ENCODE data around the gene SIRT4. TPM values are rescaled to one million over a fixed set of nuclear protein-coding genes. Genes with fewer than 3 reads are reported as not detected.
A peak's percentile ranks its signal among the peaks of the same experiment; 100 is the strongest.

The SIRT4 gene
- total and polyA plus RNA-seq, 11 donors, result 3.0 to 10.6 (median 4.7) TPM

DNA sequence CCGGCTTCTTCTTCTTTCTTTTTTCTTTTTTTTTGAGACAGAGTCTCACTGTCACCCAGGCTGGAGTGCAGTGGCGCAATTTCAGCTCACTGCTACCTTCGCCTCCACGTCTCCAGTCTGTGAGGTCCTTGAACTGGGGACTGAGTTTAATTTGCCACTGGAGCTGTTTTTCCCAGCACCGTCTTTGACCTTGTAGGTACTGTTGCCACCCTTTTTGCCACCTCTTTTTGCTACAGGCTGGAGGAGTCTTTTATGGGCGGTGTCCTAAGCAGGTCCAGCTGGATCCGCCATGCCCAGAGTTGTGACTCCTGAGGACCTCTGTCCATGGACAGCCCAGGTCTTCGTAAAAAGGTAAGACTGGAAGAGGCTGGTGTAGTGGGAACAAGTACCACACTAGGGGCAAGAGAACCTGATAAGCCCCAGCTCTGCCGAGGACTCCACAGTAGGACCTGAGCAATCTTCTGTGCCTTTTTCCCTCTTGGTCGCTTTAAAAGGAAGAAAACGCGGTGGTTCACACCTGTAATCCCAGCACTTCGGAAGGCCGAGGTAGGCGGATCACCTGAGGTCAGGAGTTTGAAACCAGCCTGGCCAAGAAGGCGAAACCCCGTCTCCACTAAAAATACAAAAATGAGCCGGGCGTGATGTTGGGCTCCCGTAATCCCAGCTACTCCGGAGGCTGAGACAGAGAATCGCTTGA lies 11.4 kb upstream of the SIRT4 start:
- TF ChIP-seq, protein P1, sequence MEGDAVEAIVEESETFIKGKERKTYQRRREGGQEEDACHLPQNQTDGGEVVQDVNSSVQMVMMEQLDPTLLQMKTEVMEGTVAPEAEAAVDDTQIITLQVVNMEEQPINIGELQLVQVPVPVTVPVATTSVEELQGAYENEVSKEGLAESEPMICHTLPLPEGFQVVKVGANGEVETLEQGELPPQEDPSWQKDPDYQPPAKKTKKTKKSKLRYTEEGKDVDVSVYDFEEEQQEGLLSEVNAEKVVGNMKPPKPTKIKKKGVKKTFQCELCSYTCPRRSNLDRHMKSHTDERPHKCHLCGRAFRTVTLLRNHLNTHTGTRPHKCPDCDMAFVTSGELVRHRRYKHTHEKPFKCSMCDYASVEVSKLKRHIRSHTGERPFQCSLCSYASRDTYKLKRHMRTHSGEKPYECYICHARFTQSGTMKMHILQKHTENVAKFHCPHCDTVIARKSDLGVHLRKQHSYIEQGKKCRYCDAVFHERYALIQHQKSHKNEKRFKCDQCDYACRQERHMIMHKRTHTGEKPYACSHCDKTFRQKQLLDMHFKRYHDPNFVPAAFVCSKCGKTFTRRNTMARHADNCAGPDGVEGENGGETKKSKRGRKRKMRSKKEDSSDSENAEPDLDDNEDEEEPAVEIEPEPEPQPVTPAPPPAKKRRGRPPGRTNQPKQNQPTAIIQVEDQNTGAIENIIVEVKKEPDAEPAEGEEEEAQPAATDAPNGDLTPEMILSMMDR (IDR thresholded peaks at IDR 0.05), result no peak
- no peak for TF ChIP-seq POLR2A (IDR thresholded peaks at IDR 0.05)
- H3K9me3 ChIP-seq, result no peaks in the 10 kb centered on the region
- intact Hi-C loops (cut with DNase I), result no loop called here
- H3K36me3 ChIP-seq, result no peaks in the 10 kb centered on the region
- no peak for DNase-seq
- peak overlapping the region in 10 of 12 donors; percentile 17 to 76 (median 58) for H3K4me3 ChIP-seq
- peak in 2 of 4 donors; percentile 2 to 4 for ATAC-seq
- no peaks in the 10 kb centered on the region for H3K27me3 ChIP-seq
- WGBS, 4 donors, result 25 to 28% (median 26%) methylated on average over 22 of the region's 22 CpGs
- H3K4me1 ChIP-seq, result peaks cover 0 to 27% (median 10%) of the 10 kb centered on the region in 12 donors
- H3K27ac ChIP-seq, result peak overlapping the region; percentile 95 to 100 (median 98)

DNA sequence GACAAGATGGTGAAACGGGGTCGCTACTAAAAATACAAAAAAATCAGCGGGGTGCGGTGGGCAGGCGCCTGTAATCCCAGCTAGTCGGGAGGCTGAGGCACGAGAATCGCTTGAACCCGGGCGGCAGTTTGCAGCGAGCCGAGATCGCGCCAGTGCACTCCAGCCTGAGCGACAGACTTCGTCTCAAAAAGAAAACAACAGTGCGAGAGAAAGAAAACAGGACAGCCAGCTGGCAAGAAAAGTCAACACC lies 9.8 kb upstream of the SIRT4 start:
- DNase-seq (no peak), ATAC-seq (peak in 2 of 4 donors; percentile 1)
- TF ChIP-seq, protein P1 (IDR thresholded peaks at IDR 0.05), result no peak
- no peak for TF ChIP-seq POLR2A (IDR thresholded peaks at IDR 0.05)
- Histone ChIP-seq H3K36me3 (no peaks in the 10 kb centered on the region), H3K27ac (peak overlapping the region; percentile 95 to 100 (median 98)), H3K9me3 (no peaks in the 10 kb centered on the region), H3K4me3 (peak overlapping the region; percentile 45 to 76 (median 62)), H3K4me1 (peaks cover 0 to 27% (median 10%) of the 10 kb centered on the region in 12 donors), H3K27me3 (no peaks in the 10 kb centered on the region)
- WGBS, 4 donors, result 0 to 1% (median 0%) methylated on average over 17 of the region's 17 CpGs
- intact Hi-C loops (cut with DNase I), result loop anchor here in 1 of 10 donors (2.0 kb wide), 1 partner anchor 64 kb away; no protein-coding TSS in a partner anchor

DNA sequence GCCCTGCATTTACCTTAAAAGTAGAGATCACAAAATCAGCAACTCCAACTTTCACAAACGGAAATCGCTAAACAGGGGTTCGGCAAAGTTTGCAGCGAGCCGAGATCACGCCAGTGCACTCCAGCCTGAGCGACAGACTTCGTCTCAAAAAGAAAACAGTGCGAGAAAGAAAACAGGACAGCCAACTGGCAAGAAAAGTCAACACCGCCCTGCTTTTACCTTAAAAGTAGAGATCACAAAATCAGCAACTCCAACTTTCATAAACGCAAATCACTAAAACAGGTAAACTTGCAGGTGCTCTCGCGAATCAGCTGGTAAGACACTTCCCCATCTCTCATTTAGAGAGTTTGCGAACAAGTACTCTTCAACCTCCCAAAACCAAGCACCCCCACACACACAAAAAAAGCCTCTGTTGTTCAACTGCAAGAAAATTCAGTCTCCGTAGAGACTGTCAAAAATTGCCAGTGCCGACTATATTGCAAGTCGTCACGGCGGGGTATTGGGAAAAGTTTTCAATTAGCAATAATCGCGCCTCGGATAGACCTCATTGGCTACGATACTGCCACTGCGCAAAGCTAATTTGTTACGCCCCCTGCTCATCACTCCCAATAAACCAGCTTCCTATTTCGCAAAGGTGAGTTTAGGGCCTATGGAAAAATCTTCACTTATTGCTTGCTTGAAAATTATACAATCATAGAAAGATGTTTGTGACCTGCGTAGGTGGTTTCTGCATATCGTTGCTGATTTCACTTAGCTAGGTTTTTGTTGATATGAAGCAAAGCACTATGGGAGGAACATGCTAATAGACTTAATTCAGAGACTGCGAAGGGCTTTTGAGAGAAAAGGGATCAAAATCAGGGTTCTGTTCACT lies 9.2 kb upstream of the SIRT4 start, which contains the start of gene RNU4-1:
TSS of gene RNU4-1 (minus strand) at position 577 of the 871 bp plus-strand sequence.
- intact Hi-C loops (cut with DNase I), result loop anchor here in 1 of 10 donors (2.0 kb wide), 1 partner anchor 64 kb away; no protein-coding TSS in a partner anchor
- peak in 4 of 5 donors; percentile 65 to 79 (median 70) for DNase-seq

More for the DNA sequence above, 9.2 kb upstream of the SIRT4 start, which contains the start of gene RNU4-1:
- Histone ChIP-seq H3K9me3 (no peaks in the 10 kb centered on the region), H3K27me3 (no peaks in the 10 kb centered on the region), H3K36me3 (no peaks in the 10 kb centered on the region), H3K4me3 (peak within 1 kb of the TSS; percentile 45 to 76 (median 62)), H3K27ac (peak within 1 kb of the TSS; percentile 95 to 100 (median 98)), H3K4me1 (peaks cover 0 to 27% (median 10%) of the 10 kb centered on the region in 12 donors)
- TF ChIP-seq, protein P1 (IDR thresholded peaks at IDR 0.05), result no peak
- TF ChIP-seq POLR2A (IDR thresholded peaks at IDR 0.05), result peak; percentile 23 to 51
- WGBS, 4 donors, result 0 to 2% (median 1%) methylated on average over 29 of the region's 29 CpGs
- peak; percentile 32 to 62 (median 49) for ATAC-seq
